HEK293 (cell line): ENCODE results near the gene NOXO1.
A peak's percentile ranks its signal among the peaks of the same experiment; 100 is the strongest.

Experiments
- GLI2 ChIP-seq: fragments of 450-650 bp; formaldehyde crosslinking; IDR thresholded peaks from 2 replicates; pipeline ENCODE4; 2017; ENCODE audit warnings: missing biosample characterization, missing genetic modification characterization, low read depth, borderline replicate concordance
- GLIS1 ChIP-seq: fragments of 450-650 bp; formaldehyde crosslinking; IDR thresholded peaks from 2 replicates; pipeline ENCODE4 v1.5.1; 2016; ENCODE audit warnings: missing biosample characterization, missing genetic modification characterization
- GLIS2 ChIP-seq: fragments of 450-650 bp; formaldehyde crosslinking; IDR thresholded peaks from 2 replicates; pipeline ENCODE4 v1.5.1; 2016; ENCODE audit warnings: missing biosample characterization, missing genetic modification characterization
- HOXC10 ChIP-seq: sonication (generic); formaldehyde crosslinking; IDR thresholded peaks from 2 replicates; pipeline ENCODE4 v1.8.1; 2023; ENCODE audit warnings: mild to moderate bottlenecking, missing genetic modification reagents
- KLF7 ChIP-seq: fragments of 450-650 bp; formaldehyde crosslinking; IDR thresholded peaks from 2 replicates; pipeline ENCODE4 v1.5.1; 2016; ENCODE audit warnings: missing biosample characterization, missing genetic modification characterization, borderline replicate concordance
- KLF8 ChIP-seq: fragments of 450-650 bp; formaldehyde crosslinking; IDR thresholded peaks from 2 replicates; pipeline ENCODE4 v1.5.1; 2016; ENCODE audit warnings: missing biosample characterization, missing genetic modification characterization
- PRDM1 ChIP-seq: fragments of 450-650 bp; formaldehyde crosslinking; IDR thresholded peaks from 2 replicates; pipeline ENCODE4; 2016; ENCODE audit warnings: missing biosample characterization, missing genetic modification characterization
- REPIN1 ChIP-seq: fragments of 450-650 bp; formaldehyde crosslinking; IDR thresholded peaks from 2 replicates; pipeline ENCODE4 v1.5.1; 2017; ENCODE audit warnings: missing biosample characterization, missing genetic modification characterization, low read depth
- SP3 ChIP-seq: fragments of 450-650 bp; formaldehyde crosslinking; IDR thresholded peaks from 2 replicates; pipeline ENCODE4 v1.5.1; 2016; ENCODE audit warnings: missing biosample characterization, missing genetic modification characterization
- SP7 ChIP-seq: fragments of 450-650 bp; formaldehyde crosslinking; IDR thresholded peaks from 2 replicates; pipeline ENCODE4 v1.5.1; 2016; ENCODE audit warnings: missing biosample characterization, missing genetic modification characterization
- WT1 ChIP-seq: fragments of 450-650 bp; formaldehyde crosslinking; IDR thresholded peaks from 2 replicates; pipeline ENCODE4 v1.5.1; 2016; ENCODE audit warnings: missing biosample characterization, missing genetic modification characterization
- ZNF112 ChIP-seq: fragments of 450-650 bp; formaldehyde crosslinking; IDR thresholded peaks from 2 replicates; pipeline ENCODE4 v1.5.0; 2017; ENCODE audit warnings: missing biosample characterization, missing genetic modification characterization
- ZNF202 ChIP-seq: fragments of 450-650 bp; formaldehyde crosslinking; IDR thresholded peaks from 2 replicates; pipeline ENCODE4 v1.5.1; 2016; ENCODE audit warnings: missing biosample characterization, missing genetic modification characterization, borderline replicate concordance
- ZNF221 ChIP-seq: fragments of 450-650 bp; formaldehyde crosslinking; IDR thresholded peaks from 2 replicates; pipeline ENCODE4 v1.5.1; 2017; ENCODE audit warnings: missing biosample characterization, missing genetic modification characterization, borderline replicate concordance
- ZNF23 ChIP-seq: fragments of 450-650 bp; formaldehyde crosslinking; IDR thresholded peaks from 2 replicates; pipeline ENCODE4 v1.5.1; 2016; ENCODE audit warnings: missing biosample characterization, missing genetic modification characterization, borderline replicate concordance
- ZNF239 ChIP-seq: fragments of 450-650 bp; formaldehyde crosslinking; IDR thresholded peaks from 2 replicates; pipeline ENCODE4 v1.5.1; 2016; ENCODE audit warnings: missing biosample characterization, missing genetic modification characterization
- ZNF354C ChIP-seq: fragments of 450-650 bp; formaldehyde crosslinking; IDR thresholded peaks from 2 replicates; pipeline ENCODE4 v1.5.1; 2016; ENCODE audit warnings: missing biosample characterization, missing genetic modification characterization, low read depth, borderline replicate concordance
- ZNF571 ChIP-seq: fragments of 450-650 bp; formaldehyde crosslinking; IDR thresholded peaks from 2 replicates; pipeline ENCODE4 v1.5.0; 2017; ENCODE audit warnings: missing biosample characterization, missing genetic modification characterization
- ZNF600 ChIP-seq: fragments of 450-650 bp; formaldehyde crosslinking; IDR thresholded peaks from 2 replicates; pipeline ENCODE4 v1.5.1; 2016; ENCODE audit warnings: missing biosample characterization, missing genetic modification characterization
- ZNF660 ChIP-seq: fragments of 450-650 bp; IDR thresholded peaks from 2 replicates; pipeline ENCODE4 v1.5.1; 2018; ENCODE audit warnings: missing biosample characterization, mild to moderate bottlenecking, missing genetic modification characterization
- ZNF792 ChIP-seq: fragments of 450-650 bp; formaldehyde crosslinking; IDR thresholded peaks from 2 replicates; pipeline ENCODE4 v1.5.1; 2016; ENCODE audit warnings: missing biosample characterization, missing genetic modification characterization
- TF ChIP-seq, protein P1 (sequence below): fragments of 450-650 bp; formaldehyde crosslinking; IDR thresholded peaks from 2 replicates; pipeline ENCODE4 v1.5.1; 2016; ENCODE audit warnings: missing biosample characterization, missing genetic modification characterization
- TF ChIP-seq, protein P2 (sequence below): fragments of 450-650 bp; formaldehyde crosslinking; IDR thresholded peaks from 2 replicates; pipeline ENCODE4 v1.5.1; 2017; ENCODE audit warnings: missing biosample characterization, missing genetic modification characterization
- TF ChIP-seq, protein P3 (sequence below): fragments of 450-650 bp; formaldehyde crosslinking; IDR thresholded peaks from 2 replicates; pipeline ENCODE4 v1.5.1; 2016; ENCODE audit warnings: missing biosample characterization, missing genetic modification characterization, borderline replicate concordance
- TF ChIP-seq, protein P4 (sequence below): fragments of 450-650 bp; formaldehyde crosslinking; IDR thresholded peaks from 2 replicates; pipeline ENCODE4 v1.5.1; 2016; ENCODE audit warnings: missing biosample characterization, missing genetic modification characterization
- TF ChIP-seq, protein P5 (sequence below): IDR thresholded peaks from 2 replicates; pipeline ENCODE4 v1.6.1; 2011; ENCODE audit warnings: mild to moderate bottlenecking, low read depth, low read length, borderline replicate concordance
- TF ChIP-seq, protein P6 (sequence below): fragments of 450-650 bp; IDR thresholded peaks from 2 replicates; pipeline ENCODE4 v1.5.1; 2018; ENCODE audit warnings: missing biosample characterization, missing genetic modification characterization
- TF ChIP-seq, protein P7 (sequence below): fragments of 450-650 bp; formaldehyde crosslinking; IDR thresholded peaks from 2 replicates; pipeline ENCODE4 v1.5.1; 2016; ENCODE audit warnings: missing biosample characterization, missing genetic modification characterization

NOXO1 gene

DNA sequence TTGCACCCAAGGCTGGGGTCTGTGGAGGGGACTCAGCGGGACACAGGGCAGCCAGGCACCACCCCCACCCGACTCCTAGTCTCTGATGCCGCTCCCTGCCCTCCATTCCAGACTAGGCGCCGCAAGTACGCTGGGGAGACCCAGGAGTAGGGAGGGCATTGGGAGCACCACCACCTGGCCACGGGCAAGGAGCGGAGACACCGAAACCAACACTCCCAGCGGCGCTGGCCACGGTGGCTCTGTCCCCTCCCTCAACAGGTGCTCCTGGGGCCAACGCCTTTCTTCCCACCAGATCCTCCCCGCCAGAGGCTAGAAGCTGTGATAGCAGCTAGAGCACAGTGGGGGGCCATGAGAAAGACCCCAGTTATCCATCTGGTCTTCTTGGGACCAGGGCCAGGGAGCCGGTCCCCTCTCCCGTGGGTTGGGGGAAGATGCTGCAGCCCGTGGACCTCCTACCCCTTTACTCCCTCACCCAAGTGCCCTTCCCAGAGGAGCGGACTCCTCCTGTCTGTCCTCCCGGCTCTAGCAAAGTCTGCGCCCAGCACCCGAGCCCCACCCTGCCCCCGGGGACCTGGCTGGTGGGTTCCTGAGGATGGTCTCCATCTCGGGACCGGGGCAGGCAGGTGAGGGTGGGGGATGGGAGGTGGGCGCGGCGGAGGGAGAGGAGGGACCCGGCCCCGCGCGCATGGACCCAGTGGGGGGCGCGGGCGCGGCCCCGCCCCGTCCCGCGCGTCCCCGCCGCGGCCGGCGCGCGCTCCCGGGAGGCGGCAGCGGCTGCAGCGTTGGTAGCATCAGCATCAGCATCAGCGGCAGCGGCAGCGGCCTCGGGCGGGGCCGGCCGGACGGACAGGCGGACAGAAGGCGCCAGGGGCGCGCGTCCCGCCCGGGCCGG is 8.2 kb upstream of the NOXO1 start, which contains the start of gene SYNGR3 (continued):
- TF ChIP-seq, protein P1, sequence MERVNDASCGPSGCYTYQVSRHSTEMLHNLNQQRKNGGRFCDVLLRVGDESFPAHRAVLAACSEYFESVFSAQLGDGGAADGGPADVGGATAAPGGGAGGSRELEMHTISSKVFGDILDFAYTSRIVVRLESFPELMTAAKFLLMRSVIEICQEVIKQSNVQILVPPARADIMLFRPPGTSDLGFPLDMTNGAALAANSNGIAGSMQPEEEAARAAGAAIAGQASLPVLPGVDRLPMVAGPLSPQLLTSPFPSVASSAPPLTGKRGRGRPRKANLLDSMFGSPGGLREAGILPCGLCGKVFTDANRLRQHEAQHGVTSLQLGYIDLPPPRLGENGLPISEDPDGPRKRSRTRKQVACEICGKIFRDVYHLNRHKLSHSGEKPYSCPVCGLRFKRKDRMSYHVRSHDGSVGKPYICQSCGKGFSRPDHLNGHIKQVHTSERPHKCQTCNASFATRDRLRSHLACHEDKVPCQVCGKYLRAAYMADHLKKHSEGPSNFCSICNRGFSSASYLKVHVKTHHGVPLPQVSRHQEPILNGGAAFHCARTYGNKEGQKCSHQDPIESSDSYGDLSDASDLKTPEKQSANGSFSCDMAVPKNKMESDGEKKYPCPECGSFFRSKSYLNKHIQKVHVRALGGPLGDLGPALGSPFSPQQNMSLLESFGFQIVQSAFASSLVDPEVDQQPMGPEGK (tag by site-specific recombination), result peak; percentile 61; the same call in 1 of the 2 replicates
- TF ChIP-seq ZNF202 (tag by site-specific recombination) (no peak), ZNF571 (tag by site-specific recombination) (no peak), SP7 (tag by site-specific recombination) (0 out of 2 replicates have a peak, but pooled peaks have one; percentile 29), ZNF660 (no peak), GLI2 (tag by site-specific recombination) (no peak), ZNF23 (tag by site-specific recombination) (no peak), ZNF600 (tag by site-specific recombination) (peak; percentile 67; the same call in 1 of the 2 replicates), ZNF354C (tag by site-specific recombination) (no peak), GLIS1 (tag by site-specific recombination) (peak; percentile 33; the same call in 1 of the 2 replicates), GLIS2 (tag by site-specific recombination) (peak; percentile 48), HOXC10 (CRISPR knock-in tag) (no peak), ZNF221 (tag by site-specific recombination) (no peak), PRDM1 (no peak), ZNF239 (tag by site-specific recombination) (no peak), ZNF112 (no peak), KLF8 (0 out of 2 replicates have a peak, but pooled peaks have one; percentile 26), SP3 (tag by site-specific recombination) (peak; percentile 35; the same call in 1 of the 2 replicates), ZNF792 (tag by site-specific recombination) (no peak), WT1 (tag by site-specific recombination) (peak; percentile 58; the same call in 1 of the 2 replicates), KLF7 (tag by site-specific recombination) (peak; percentile 67; the same call in 1 of the 2 replicates), REPIN1 (tag by site-specific recombination) (no peak)
- TF ChIP-seq, protein P2, sequence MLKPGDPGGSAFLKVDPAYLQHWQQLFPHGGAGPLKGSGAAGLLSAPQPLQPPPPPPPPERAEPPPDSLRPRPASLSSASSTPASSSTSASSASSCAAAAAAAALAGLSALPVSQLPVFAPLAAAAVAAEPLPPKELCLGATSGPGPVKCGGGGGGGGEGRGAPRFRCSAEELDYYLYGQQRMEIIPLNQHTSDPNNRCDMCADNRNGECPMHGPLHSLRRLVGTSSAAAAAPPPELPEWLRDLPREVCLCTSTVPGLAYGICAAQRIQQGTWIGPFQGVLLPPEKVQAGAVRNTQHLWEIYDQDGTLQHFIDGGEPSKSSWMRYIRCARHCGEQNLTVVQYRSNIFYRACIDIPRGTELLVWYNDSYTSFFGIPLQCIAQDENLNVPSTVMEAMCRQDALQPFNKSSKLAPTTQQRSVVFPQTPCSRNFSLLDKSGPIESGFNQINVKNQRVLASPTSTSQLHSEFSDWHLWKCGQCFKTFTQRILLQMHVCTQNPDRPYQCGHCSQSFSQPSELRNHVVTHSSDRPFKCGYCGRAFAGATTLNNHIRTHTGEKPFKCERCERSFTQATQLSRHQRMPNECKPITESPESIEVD, result no peak
- TF ChIP-seq, protein P3, sequence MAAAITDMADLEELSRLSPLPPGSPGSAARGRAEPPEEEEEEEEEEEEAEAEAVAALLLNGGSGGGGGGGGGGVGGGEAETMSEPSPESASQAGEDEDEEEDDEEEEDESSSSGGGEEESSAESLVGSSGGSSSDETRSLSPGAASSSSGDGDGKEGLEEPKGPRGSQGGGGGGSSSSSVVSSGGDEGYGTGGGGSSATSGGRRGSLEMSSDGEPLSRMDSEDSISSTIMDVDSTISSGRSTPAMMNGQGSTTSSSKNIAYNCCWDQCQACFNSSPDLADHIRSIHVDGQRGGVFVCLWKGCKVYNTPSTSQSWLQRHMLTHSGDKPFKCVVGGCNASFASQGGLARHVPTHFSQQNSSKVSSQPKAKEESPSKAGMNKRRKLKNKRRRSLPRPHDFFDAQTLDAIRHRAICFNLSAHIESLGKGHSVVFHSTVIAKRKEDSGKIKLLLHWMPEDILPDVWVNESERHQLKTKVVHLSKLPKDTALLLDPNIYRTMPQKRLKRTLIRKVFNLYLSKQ, result no peak
- TF ChIP-seq, protein P4, sequence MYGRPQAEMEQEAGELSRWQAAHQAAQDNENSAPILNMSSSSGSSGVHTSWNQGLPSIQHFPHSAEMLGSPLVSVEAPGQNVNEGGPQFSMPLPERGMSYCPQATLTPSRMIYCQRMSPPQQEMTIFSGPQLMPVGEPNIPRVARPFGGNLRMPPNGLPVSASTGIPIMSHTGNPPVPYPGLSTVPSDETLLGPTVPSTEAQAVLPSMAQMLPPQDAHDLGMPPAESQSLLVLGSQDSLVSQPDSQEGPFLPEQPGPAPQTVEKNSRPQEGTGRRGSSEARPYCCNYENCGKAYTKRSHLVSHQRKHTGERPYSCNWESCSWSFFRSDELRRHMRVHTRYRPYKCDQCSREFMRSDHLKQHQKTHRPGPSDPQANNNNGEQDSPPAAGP (tag by site-specific recombination), result peak; percentile 72
- TF ChIP-seq, protein P5, sequence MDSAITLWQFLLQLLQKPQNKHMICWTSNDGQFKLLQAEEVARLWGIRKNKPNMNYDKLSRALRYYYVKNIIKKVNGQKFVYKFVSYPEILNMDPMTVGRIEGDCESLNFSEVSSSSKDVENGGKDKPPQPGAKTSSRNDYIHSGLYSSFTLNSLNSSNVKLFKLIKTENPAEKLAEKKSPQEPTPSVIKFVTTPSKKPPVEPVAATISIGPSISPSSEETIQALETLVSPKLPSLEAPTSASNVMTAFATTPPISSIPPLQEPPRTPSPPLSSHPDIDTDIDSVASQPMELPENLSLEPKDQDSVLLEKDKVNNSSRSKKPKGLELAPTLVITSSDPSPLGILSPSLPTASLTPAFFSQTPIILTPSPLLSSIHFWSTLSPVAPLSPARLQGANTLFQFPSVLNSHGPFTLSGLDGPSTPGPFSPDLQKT, result no peak
- TF ChIP-seq, protein P6, sequence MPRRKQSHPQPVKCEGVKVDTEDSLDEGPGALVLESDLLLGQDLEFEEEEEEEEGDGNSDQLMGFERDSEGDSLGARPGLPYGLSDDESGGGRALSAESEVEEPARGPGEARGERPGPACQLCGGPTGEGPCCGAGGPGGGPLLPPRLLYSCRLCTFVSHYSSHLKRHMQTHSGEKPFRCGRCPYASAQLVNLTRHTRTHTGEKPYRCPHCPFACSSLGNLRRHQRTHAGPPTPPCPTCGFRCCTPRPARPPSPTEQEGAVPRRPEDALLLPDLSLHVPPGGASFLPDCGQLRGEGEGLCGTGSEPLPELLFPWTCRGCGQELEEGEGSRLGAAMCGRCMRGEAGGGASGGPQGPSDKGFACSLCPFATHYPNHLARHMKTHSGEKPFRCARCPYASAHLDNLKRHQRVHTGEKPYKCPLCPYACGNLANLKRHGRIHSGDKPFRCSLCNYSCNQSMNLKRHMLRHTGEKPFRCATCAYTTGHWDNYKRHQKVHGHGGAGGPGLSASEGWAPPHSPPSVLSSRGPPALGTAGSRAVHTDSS (tag by site-specific recombination), result no peak
- TF ChIP-seq, protein P7, sequence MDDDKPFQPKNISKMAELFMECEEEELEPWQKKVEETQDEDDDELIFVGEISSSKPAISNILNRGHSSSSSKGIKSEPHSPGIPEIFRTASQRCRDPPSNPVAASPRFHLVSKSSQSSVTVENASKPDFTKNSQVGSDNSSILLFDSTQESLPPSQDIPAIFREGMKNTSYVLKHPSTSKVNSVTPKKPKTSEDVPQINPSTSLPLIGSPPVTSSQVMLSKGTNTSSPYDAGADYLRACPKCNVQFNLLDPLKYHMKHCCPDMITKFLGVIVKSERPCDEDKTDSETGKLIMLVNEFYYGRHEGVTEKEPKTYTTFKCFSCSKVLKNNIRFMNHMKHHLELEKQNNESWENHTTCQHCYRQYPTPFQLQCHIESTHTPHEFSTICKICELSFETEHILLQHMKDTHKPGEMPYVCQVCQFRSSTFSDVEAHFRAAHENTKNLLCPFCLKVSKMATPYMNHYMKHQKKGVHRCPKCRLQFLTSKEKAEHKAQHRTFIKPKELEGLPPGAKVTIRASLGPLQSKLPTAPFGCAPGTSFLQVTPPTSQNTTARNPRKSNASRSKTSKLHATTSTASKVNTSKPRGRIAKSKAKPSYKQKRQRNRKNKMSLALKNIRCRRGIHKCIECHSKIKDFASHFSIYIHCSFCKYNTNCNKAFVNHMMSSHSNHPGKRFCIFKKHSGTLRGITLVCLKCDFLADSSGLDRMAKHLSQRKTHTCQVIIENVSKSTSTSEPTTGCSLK, result no peak
